Measurements from ENCODE around the gene LRFN2.

DNA sequence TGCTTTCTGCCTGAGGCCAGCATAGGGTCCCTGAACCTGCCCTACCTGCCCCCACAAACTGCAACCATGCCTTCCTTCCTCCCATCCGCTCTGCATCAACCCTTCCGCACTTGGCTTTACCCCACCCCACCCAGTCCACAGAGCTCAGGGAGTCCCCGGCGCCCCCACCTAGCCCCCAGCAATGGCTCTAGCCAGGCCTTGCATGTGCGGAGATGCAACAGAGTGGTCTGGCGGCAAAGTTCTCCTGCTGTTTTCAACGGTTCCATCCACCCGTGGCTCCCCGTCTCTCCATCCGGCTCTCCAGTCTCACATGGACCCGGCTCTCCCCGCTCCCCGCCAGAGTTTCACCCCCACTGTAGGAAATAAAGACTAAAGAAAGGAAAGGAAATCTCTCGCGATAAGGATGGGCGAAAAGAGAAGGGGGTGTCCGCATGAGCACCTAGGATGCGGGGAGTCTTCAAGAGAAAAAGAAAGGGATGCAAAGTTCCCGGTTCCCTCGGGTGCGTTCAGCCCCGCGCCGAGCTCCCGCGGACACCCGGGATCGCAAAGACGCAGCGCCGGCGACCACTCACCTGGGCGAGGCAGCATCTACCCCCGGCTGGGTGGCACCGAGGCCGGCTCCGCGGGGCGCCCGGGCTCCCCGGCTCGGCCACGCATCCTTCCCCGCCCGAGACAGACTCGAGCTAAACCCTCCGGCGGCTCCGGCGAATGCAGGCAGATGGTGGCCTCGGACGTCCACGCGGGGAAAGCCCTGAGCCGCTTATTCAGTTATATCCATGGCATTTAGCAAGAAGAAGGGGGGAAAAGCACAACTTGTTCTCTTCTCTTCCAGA, 579 bp downstream of the LRFN2 start:
- TF ChIP-seq CTCF (optimal IDR thresholded peaks at IDR 0.05 in 1 of 3, IDR thresholded peaks at IDR 0.05 in 1 of 3, conservative IDR thresholded peaks at IDR 0.05 in 1 of 3; ENCODE audit: extremely low read depth in 1 of 3, insufficient read depth in 2 of 3, low read length in 3 of 3) (no peak), EZH2 (IDR thresholded peaks at IDR 0.05; ENCODE audit: low read length) (peak; percentile 13)
